ENCODE measurements around the gene VMP1.

The VMP1 gene

DNA sequence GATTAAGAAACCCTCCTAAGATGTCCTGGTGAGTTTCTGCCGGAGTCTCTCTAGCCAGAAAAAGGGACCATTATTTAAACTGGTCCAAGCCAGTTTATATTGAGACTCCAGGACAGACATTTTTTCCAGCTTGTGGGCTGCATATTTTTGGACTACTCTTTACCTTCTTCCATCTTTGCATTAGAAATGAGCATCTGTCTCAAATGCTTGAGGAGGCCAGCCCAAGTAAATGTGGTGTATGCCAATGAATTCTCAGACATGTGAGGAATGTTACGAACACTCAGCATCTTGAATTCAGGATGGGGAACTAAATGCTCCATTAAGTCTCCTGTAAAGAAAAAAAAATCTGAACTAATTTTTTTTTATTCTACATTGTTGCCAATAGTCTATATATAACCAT, 166.9 kb downstream of the VMP1 start:
- H4K20me1 ChIP-seq, result no peaks in the 10 kb centered on the region
- no peak overlapping the region for H3K9ac ChIP-seq
- H3K4me2 ChIP-seq, result no peak overlapping the region
- H3K27me3 ChIP-seq, result no peaks in the 10 kb centered on the region
- no peaks in the 10 kb centered on the region for H3K9me3 ChIP-seq (replicated peaks in 1 of 11)
- no peak for TF ChIP-seq Cebpa-rat (IDR thresholded peaks at IDR 0.05)
- peaks cover 49 to 100% (median 82%) of the 10 kb centered on the region in 11 experiments for H3K36me3 ChIP-seq
- no peak overlapping the region for H3K4me3 ChIP-seq
- H3K27ac ChIP-seq, result no peak overlapping the region
- peaks cover 0 to 11% (median 2%) of the 10 kb centered on the region in 10 experiments; a peak in 8 of 20 replicates for H3K4me1 ChIP-seq

- Histone ChIP-seq H3K27ac (peak overlapping the region in 2 of 11 experiments; percentile 17 to 33; a peak in 2 of 22 replicates), H3K27me3 (no peaks in the 10 kb centered on the region), H3K4me3 (no peak overlapping the region), H4K20me1 (no peaks in the 10 kb centered on the region), H3K36me3 (peaks cover 60 to 100% (median 92%) of the 10 kb centered on the region in 11 experiments), H3K9me3 (replicated peaks in 1 of 11) (no peaks in the 10 kb centered on the region), H3K4me2 (peak overlapping the region in 1 of 11 experiments; percentile 8; a peak in 2 of 22 replicates), H3K9ac (no peak overlapping the region), H3K4me1 (peaks cover 0 to 11% (median 2%) of the 10 kb centered on the region in 10 experiments; a peak in 8 of 20 replicates)
- peak in 3 of 11 experiments; percentile 15 to 61 (median 17); a peak in 3 of 22 replicates for TF ChIP-seq Cebpa-rat (IDR thresholded peaks at IDR 0.05)
Observed at GRCh38 chr17:59876107-59876506, 168.7 kb downstream of the VMP1 start.

- H3K36me3 ChIP-seq, result peaks cover 66 to 100% (median 93%) of the 10 kb centered on the region in 11 experiments
- H3K9me3 ChIP-seq (replicated peaks in 1 of 11), result no peaks in the 10 kb centered on the region
- no peak overlapping the region for H3K27ac ChIP-seq
- TF ChIP-seq Cebpa-rat (IDR thresholded peaks at IDR 0.05), result no peak
- no peaks in the 10 kb centered on the region for H4K20me1 ChIP-seq
- H3K27me3 ChIP-seq, result no peaks in the 10 kb centered on the region
- H3K4me3 ChIP-seq, result no peak overlapping the region
- no peak overlapping the region for H3K4me2 ChIP-seq
- peaks cover 0 to 11% (median 2%) of the 10 kb centered on the region in 10 experiments; a peak in 8 of 20 replicates for H3K4me1 ChIP-seq
- no peak overlapping the region for H3K9ac ChIP-seq
Observed at GRCh38 chr17:59877965-59878364, 170.5 kb downstream of the VMP1 start.

DNA sequence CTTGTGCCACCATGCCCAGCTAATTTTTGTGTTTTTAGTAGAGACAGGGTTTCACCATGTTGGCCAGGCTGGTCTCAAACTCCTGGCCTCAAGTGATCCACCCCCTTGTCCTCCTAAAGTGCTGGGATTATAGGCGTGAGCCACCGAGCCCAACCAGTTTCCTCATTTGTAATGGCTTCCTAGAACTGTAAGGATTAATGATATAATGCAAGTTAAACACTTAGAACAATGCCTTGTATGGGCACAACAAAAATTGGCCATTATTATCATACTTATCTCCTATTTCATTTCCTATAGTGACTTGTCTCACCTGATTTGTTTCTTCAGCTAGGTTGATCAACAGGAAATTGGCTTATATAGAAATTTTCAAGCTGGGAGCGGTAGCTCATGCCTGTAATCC, 171.2 kb downstream of the VMP1 start:
- Histone ChIP-seq H3K36me3 (peaks cover 68 to 100% (median 93%) of the 10 kb centered on the region in 11 experiments), H3K9ac (no peak overlapping the region)

GRCh38 chr17:59884861-59885260, 177.4 kb downstream of the VMP1 start:
- Histone ChIP-seq H3K4me1 (no peaks in the 10 kb centered on the region), H3K27me3 (no peaks in the 10 kb centered on the region), H3K4me2 (no peak overlapping the region), H4K20me1 (peaks cover 0 to 9% (median 0%) of the 10 kb centered on the region in 11 experiments; a peak in 2 of 22 replicates), H3K9ac (no peak overlapping the region), H3K36me3 (peaks cover 65 to 100% (median 90%) of the 10 kb centered on the region in 11 experiments), H3K27ac (no peak overlapping the region), H3K4me3 (no peak overlapping the region), H3K9me3 (replicated peaks in 1 of 11) (no peaks in the 10 kb centered on the region)
- no peak for TF ChIP-seq Cebpa-rat (IDR thresholded peaks at IDR 0.05)

More for the DNA sequence above, 171.2 kb downstream of the VMP1 start:
- no peaks in the 10 kb centered on the region for H3K9me3 ChIP-seq (replicated peaks in 1 of 11)
- TF ChIP-seq Cebpa-rat (IDR thresholded peaks at IDR 0.05), result no peak
- no peaks in the 10 kb centered on the region for H3K27me3 ChIP-seq
- no peak overlapping the region for H3K4me2 ChIP-seq
- H3K4me1 ChIP-seq, result peaks cover 0 to 11% (median 2%) of the 10 kb centered on the region in 10 experiments; a peak in 8 of 20 replicates
- no peak overlapping the region for H3K4me3 ChIP-seq
- no peaks in the 10 kb centered on the region for H4K20me1 ChIP-seq
- no peak overlapping the region for H3K27ac ChIP-seq

DNA sequence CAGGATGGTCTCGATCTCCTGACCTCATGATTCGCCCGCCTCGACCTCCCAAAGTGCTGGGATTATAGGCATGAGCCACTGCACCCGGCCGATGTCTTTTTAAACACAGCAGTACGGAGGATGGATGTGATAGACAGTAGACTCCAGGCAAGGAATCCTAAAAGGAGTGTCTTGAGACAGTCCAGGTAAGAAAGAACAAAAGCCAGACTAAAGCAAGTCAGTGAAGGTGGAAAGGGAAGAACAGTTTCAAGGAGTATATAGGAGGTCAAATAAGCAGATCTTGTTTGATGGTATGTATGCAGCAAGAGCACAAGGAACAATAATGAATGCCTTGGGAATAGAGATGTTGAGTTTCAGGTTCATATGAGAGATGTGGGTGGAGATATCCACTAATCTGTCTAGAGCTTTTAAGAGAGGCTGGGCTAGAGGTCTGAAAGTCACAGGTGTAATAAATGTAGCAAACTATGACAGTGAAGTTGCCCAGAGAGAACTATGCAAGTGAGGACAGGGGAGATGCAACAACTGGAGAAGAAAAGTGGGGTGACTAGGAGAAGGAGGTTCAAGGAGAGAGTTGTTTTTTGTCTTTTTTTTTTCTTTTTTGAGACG, 180.8 kb downstream of the VMP1 start:
- peaks cover 41 to 81% (median 62%) of the 10 kb centered on the region in 11 experiments for H3K36me3 ChIP-seq
- H3K4me2 ChIP-seq, result no peak overlapping the region
- no peak overlapping the region for H3K27ac ChIP-seq
- H3K27me3 ChIP-seq, result no peaks in the 10 kb centered on the region
- H4K20me1 ChIP-seq, result peaks cover 0 to 10% (median 0%) of the 10 kb centered on the region in 11 experiments; a peak in 5 of 22 replicates
- H3K4me1 ChIP-seq, result peaks cover 9 to 18% (median 15%) of the 10 kb centered on the region in 10 experiments
- TF ChIP-seq Cebpa-rat (IDR thresholded peaks at IDR 0.05), result no peak
- no peaks in the 10 kb centered on the region for H3K9me3 ChIP-seq (replicated peaks in 1 of 11)
- H3K9ac ChIP-seq, result no peak overlapping the region
- H3K4me3 ChIP-seq, result no peak overlapping the region

GRCh38 chr17:59890720-59891119, 183.3 kb downstream of the VMP1 start:
- H3K27ac ChIP-seq, result no peak overlapping the region
- H3K9me3 ChIP-seq (replicated peaks in 1 of 11), result no peaks in the 10 kb centered on the region
- H4K20me1 ChIP-seq, result peaks cover 2 to 34% (median 16%) of the 10 kb centered on the region in 11 experiments; a peak in 19 of 22 replicates
- no peak for TF ChIP-seq Cebpa-rat (IDR thresholded peaks at IDR 0.05)
- H3K27me3 ChIP-seq, result no peaks in the 10 kb centered on the region
- peak overlapping the region in 5 of 11 experiments; percentile 83 to 96 (median 86); a peak in 4 of 22 replicates for H3K4me2 ChIP-seq
- H3K36me3 ChIP-seq, result peaks cover 18 to 60% (median 40%) of the 10 kb centered on the region in 11 experiments; a peak in 21 of 22 replicates
- no peak overlapping the region for H3K4me3 ChIP-seq
- H3K4me1 ChIP-seq, result peaks cover 20 to 36% (median 30%) of the 10 kb centered on the region in 10 experiments
- H3K9ac ChIP-seq, result peak overlapping the region in 1 of 11 experiments; percentile 19; a peak in 1 of 22 replicates

Data from BLaER1 treated with 17β-estradiol and CSF1 and Interleukin-3, amounts not matched to agents 10 nM and 100 nM (cell line).